OCI-LY1 (cell line): Measurements from ENCODE around the gene SNX27.

Source experiments
- H2AFZ ChIP-seq: fragments of 200-600 bp; sonication (generic), shearing (Covaris generic); 2 replicates; pipeline ENCODE4 v1.6.0; 2014; ENCODE audit warnings: antibody characterized with exemption, mild to moderate bottlenecking, low read length
- H3F3A ChIP-seq: fragments of 200-600 bp; sonication (generic), shearing (Covaris generic); 2 replicates; pipeline ENCODE4 v1.6.0; 2014; ENCODE audit warnings: mild to moderate bottlenecking, antibody characterized with exemption, low read length, moderate library complexity; ENCODE audit not compliant: insufficient read depth
- H3K27ac ChIP-seq: fragments of 200-600 bp; sonication (generic); 2 replicates; pipeline ENCODE4 v1.5.1; 2014; ENCODE audit warnings: low read length, mixed run types, mild to moderate bottlenecking, low read depth; ENCODE audit not compliant: poor library complexity, severe bottlenecking
- H3K27me3 ChIP-seq: fragments of 200-600 bp; sonication (generic); 2 replicates; pipeline ENCODE4 v1.6.0; 2014; ENCODE audit warnings: antibody characterized with exemption, mild to moderate bottlenecking, low read length, moderate library complexity; ENCODE audit not compliant: insufficient read depth
- H3K36me3 ChIP-seq: fragments of 200-600 bp; sonication (generic); 2 replicates; pipeline ENCODE4 v1.6.1; 2014; ENCODE audit warnings: mild to moderate bottlenecking, antibody characterized with exemption, low read length, moderate library complexity, mixed read lengths; ENCODE audit not compliant: insufficient read depth
- H3K4me1 ChIP-seq: fragments of 200-600 bp; sonication (generic); 2 replicates; pipeline ENCODE4 v1.5.1; 2014; ENCODE audit warnings: mild to moderate bottlenecking, low read length, moderate library complexity; ENCODE audit not compliant: insufficient read depth, severe bottlenecking
- H3K4me2 ChIP-seq: fragments of 200-600 bp; sonication (generic), shearing (Covaris generic); 2 replicates; pipeline ENCODE4 v1.6.1; 2014; ENCODE audit warnings: low read length
- H3K4me3 ChIP-seq: fragments of 200-600 bp; sonication (generic); 2 replicates; pipeline ENCODE4 v1.5.1; 2014; ENCODE audit warnings: low read length, low read depth, mild to moderate bottlenecking, mixed read lengths; ENCODE audit not compliant: poor library complexity, severe bottlenecking
- H3K79me2 ChIP-seq: fragments of 200-600 bp; shearing (Covaris generic); 2 replicates; pipeline ENCODE4 v1.6.1; 2016; ENCODE audit warnings: mixed run types, low read length, mixed read lengths; ENCODE audit not compliant: insufficient read depth
- H3K9ac ChIP-seq: fragments of 200-600 bp; sonication (generic), shearing (Covaris generic); 2 replicates; pipeline ENCODE4 v1.6.1; 2014; ENCODE audit warnings: mild to moderate bottlenecking, low read length, mixed read lengths
- H3K9me2 ChIP-seq: fragments of 200-600 bp; sonication (generic), shearing (Covaris generic); 2 replicates; pipeline ENCODE4 v1.6.1; 2014; ENCODE audit warnings: low read depth, mild to moderate bottlenecking, low read length, mixed read lengths
- H3K9me3 ChIP-seq: fragments of 200-600 bp; shearing (Covaris generic); 2 replicates; pipeline ENCODE4 v1.6.1; 2014; ENCODE audit warnings: low read length, mixed read lengths
- H4K20me1 ChIP-seq: fragments of 200-600 bp; sonication (generic), shearing (Covaris generic); 2 replicates; pipeline ENCODE4 v1.6.0; 2016; ENCODE audit warnings: mild to moderate bottlenecking, low read length; ENCODE audit not compliant: insufficient read depth
- CTCF ChIP-seq: fragments of 200-600 bp; sonication (generic), shearing (Covaris generic); IDR thresholded peaks from 2 replicates; pipeline ENCODE4 v1.5.1; 2017; ENCODE audit warnings: mild to moderate bottlenecking, antibody characterized with exemption, low read length, moderate library complexity, mixed read lengths
- EZH2 ChIP-seq: fragments of 200-600 bp; sonication (generic), shearing (Covaris generic); IDR thresholded peaks from 2 replicates; pipeline ENCODE4 v1.8.0; 2017; ENCODE audit warnings: borderline replicate concordance, mixed run types, mild to moderate bottlenecking, antibody characterized with exemption, low read length, moderate library complexity, mixed read lengths

The SNX27 gene

GRCh38 chr1:151706464-151707415 lies 94.9 kb downstream of the SNX27 start:
- H3K36me3 ChIP-seq, result no peaks in the 10 kb centered on the region
- no peaks in the 10 kb centered on the region for H3K79me2 ChIP-seq
- H3F3A ChIP-seq, result no peaks in the 10 kb centered on the region
- H3K9ac ChIP-seq, result no peak overlapping the region
- H3K27ac ChIP-seq, result no peak overlapping the region
- H3K4me3 ChIP-seq, result no peak overlapping the region
- TF ChIP-seq CTCF, result no peak
- no peak for TF ChIP-seq EZH2
- no peaks in the 10 kb centered on the region for H3K27me3 ChIP-seq
- H2AFZ ChIP-seq, result no peak overlapping the region
- H3K4me2 ChIP-seq, result no peak overlapping the region
- no peaks in the 10 kb centered on the region for H3K4me1 ChIP-seq
- H3K9me3 ChIP-seq, result no peaks in the 10 kb centered on the region
- no peaks in the 10 kb centered on the region for H4K20me1 ChIP-seq
- H3K9me2 ChIP-seq, result no peaks in the 10 kb centered on the region

GRCh38 chr1:151707541-151708065 lies 95.8 kb downstream of the SNX27 start:
- H3K27ac ChIP-seq, result no peak overlapping the region
- no peaks in the 10 kb centered on the region for H3K4me1 ChIP-seq
- no peaks in the 10 kb centered on the region for H3K9me2 ChIP-seq

GRCh38 chr1:151708891-151709290 lies 97.0 kb downstream of the SNX27 start:
- no peaks in the 10 kb centered on the region for H3K9me3 ChIP-seq
- no peak overlapping the region for H2AFZ ChIP-seq
- no peak overlapping the region for H3K4me2 ChIP-seq
- H4K20me1 ChIP-seq, result no peaks in the 10 kb centered on the region
- no peaks in the 10 kb centered on the region for H3K9me2 ChIP-seq
- H3K9ac ChIP-seq, result no peak overlapping the region
- H3K4me3 ChIP-seq, result no peak overlapping the region
- no peaks in the 10 kb centered on the region for H3K36me3 ChIP-seq
- H3K27ac ChIP-seq, result no peak overlapping the region
- no peaks in the 10 kb centered on the region for H3K27me3 ChIP-seq
- H3K4me1 ChIP-seq, result no peaks in the 10 kb centered on the region
- H3F3A ChIP-seq, result no peaks in the 10 kb centered on the region
- H3K79me2 ChIP-seq, result no peaks in the 10 kb centered on the region
- TF ChIP-seq CTCF (no peak), EZH2 (no peak)

More at GRCh38 chr1:151707541-151708065, 95.8 kb downstream of the SNX27 start:
- Histone ChIP-seq H3F3A (no peaks in the 10 kb centered on the region), H3K79me2 (no peaks in the 10 kb centered on the region), H4K20me1 (no peaks in the 10 kb centered on the region), H3K27me3 (no peaks in the 10 kb centered on the region), H3K9ac (no peak overlapping the region), H3K9me3 (no peaks in the 10 kb centered on the region), H3K4me3 (no peak overlapping the region), H3K4me2 (no peak overlapping the region), H2AFZ (no peak overlapping the region), H3K36me3 (no peaks in the 10 kb centered on the region)
- TF ChIP-seq CTCF (no peak), EZH2 (no peak)
